ENCODE results near the gene SRSF5. TPM values are rescaled to one million over a fixed set of nuclear protein-coding genes. Genes with fewer than 3 reads are reported as not detected.

The SRSF5 gene
- total and polyA plus RNA-seq, 2 of the 13 experiments (the other 11 are each of a cell fraction or from before 2014, with no cell fraction given), result 189 to 277 TPM

GRCh38 chr14:69767369-69767999 lies 542 bp downstream of the SRSF5 start:
- BruUV-seq (replicated peaks), result no TSS peak
- intact Hi-C loops (cut with micrococcal nuclease; ENCODE audit: unreplicated experiment), result no loop called here
- Histone ChIP-seq H3K9ac (ENCODE audit: insufficient read depth, low read depth, low read length) (peak overlapping the region; percentile 100), H3K4me2 (ENCODE audit: low read depth, low read length) (peak overlapping the region; percentile 93), H3K36me3 (replicated peaks in 1 of 2; ENCODE audit: control insufficient read depth in 1 of 2, insufficient read depth in 2 of 2, low read length in 2 of 2) (peaks cover 17 to 41% of the 10 kb centered on the region in 2 experiments), H3K9me3 (ENCODE audit: low read length) (no peaks in the 10 kb centered on the region), H4K20me1 (ENCODE audit: insufficient read depth, low read length) (peaks cover 34% of the 10 kb centered on the region), H3K4me3 (replicated peaks in 1 of 3; ENCODE audit: insufficient read depth in 1 of 3, low read depth in 2 of 3, low read length in 3 of 3) (peak overlapping the region; percentile 96 to 99 (median 99)), H3K27me3 (ENCODE audit: control insufficient read depth in 1 of 2, insufficient read depth in 2 of 2, low read length in 2 of 2) (no peaks in the 10 kb centered on the region; a peak in 1 of 5 replicates), H3K79me2 (ENCODE audit: insufficient read depth, low read length) (peaks cover 40% of the 10 kb centered on the region), H3K27ac (ENCODE audit: extremely low read length, insufficient read depth, low read length) (peak overlapping the region; percentile 99), H3K4me1 (ENCODE audit: insufficient read depth, low read length) (peaks cover 53% of the 10 kb centered on the region), H2AFZ (ENCODE audit: low read length) (no peak overlapping the region)
- peak; percentile 89 for ATAC-seq
- DNase-seq (ENCODE audit: low spot score), result peak; percentile 80
- in situ Hi-C loops (cut with HindIII; ENCODE audit: extremely low pct_ligation_motif_present, low pct_unique_long_range_greater_than_20kb), result no loop called here
- WGBS (ENCODE audit: low lambda C conversion rate), result 4% methylated on average over 10 of the region's 54 CpGs
- ChIA-PET CTCF (ENCODE audit: low intra/inter-chr PET ratio, low total read pairs) (no interaction called here), POLR2A (interaction anchor here (0.8 to 3.1 kb wide), 24 partner anchors 9 to 576 kb away, joined by 3 to 47 read pairs (median 6); partner anchors contain the start of genes EXD2, SLC10A1 and SMOC1)
- FAIRE-seq, result no peak
- TF ChIP-seq ZNF749 (CRISPR knock-in tag; IDR thresholded peaks at IDR 0.05; ENCODE audit: borderline replicate concordance), result no peak
- TF ChIP-seq, protein P1, sequence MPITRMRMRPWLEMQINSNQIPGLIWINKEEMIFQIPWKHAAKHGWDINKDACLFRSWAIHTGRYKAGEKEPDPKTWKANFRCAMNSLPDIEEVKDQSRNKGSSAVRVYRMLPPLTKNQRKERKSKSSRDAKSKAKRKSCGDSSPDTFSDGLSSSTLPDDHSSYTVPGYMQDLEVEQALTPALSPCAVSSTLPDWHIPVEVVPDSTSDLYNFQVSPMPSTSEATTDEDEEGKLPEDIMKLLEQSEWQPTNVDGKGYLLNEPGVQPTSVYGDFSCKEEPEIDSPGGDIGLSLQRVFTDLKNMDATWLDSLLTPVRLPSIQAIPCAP (CRISPR knock-in tag; IDR thresholded peaks at IDR 0.05; ENCODE audit: low read depth), result no peak
- TF ChIP-seq RBM22 (optimal IDR thresholded peaks at IDR 0.05; ENCODE audit: low read length), result peak; percentile 82
- peak; percentile 37 for TF ChIP-seq BCL6 (CRISPR knock-in tag; IDR thresholded peaks at IDR 0.05)
- 0 out of 2 replicates have a peak, but pooled peaks have one; percentile 57 for TF ChIP-seq ZSCAN22 (CRISPR knock-in tag; IDR thresholded peaks at IDR 0.05)
- TF ChIP-seq CHD2 (IDR thresholded peaks at IDR 0.05; ENCODE audit: low read depth, low read length), result peak; percentile 92
- TF ChIP-seq NRL (CRISPR knock-in tag; IDR thresholded peaks at IDR 0.05; ENCODE audit: borderline replicate concordance), result peak; percentile 54; the same call in 1 of the 2 replicates
- TF ChIP-seq ZNF350 (CRISPR knock-in tag; IDR thresholded peaks at IDR 0.05; ENCODE audit: borderline replicate concordance, low read depth), result peak; percentile 45; the same call in 1 of the 2 replicates
- peak; percentile 24; the same call in 1 of the 2 replicates for TF ChIP-seq FOSL2 (CRISPR knock-in tag; IDR thresholded peaks at IDR 0.05)
- TF ChIP-seq MED1 (CRISPR knock-in tag; IDR thresholded peaks at IDR 0.05), result peak; percentile 47; the same call in 1 of the 2 replicates
- TF ChIP-seq POLR2A (IDR thresholded peaks at IDR 0.05; ENCODE audit: insufficient read depth in 1 of 2, low read depth in 2 of 2, low read length in 2 of 2), result peak in 1 of 2 experiments; percentile 48; a peak in 1 of 4 replicates
- no peak for TF ChIP-seq XRCC5 (optimal IDR thresholded peaks at IDR 0.05; ENCODE audit: low read length)
- no peak for TF ChIP-seq SP1 (IDR thresholded peaks at IDR 0.05)
- no peak; the same call in 1 of the 2 replicates for TF ChIP-seq SP1 (CRISPR knock-in tag; IDR thresholded peaks at IDR 0.05)
- peak; percentile 29; the same call in 1 of the 2 replicates for TF ChIP-seq IRX3 (CRISPR knock-in tag; IDR thresholded peaks at IDR 0.05; ENCODE audit: borderline replicate concordance, low read depth)
- peak; percentile 42; the same call in 1 of the 2 replicates for TF ChIP-seq CBFB (CRISPR knock-in tag; IDR thresholded peaks at IDR 0.05)
- peak; percentile 88 for TF ChIP-seq RBM39 (IDR thresholded peaks at IDR 0.05; ENCODE audit: low read depth, low read length, poor library complexity, severe bottlenecking)

Data from HepG2 (cell line).